ENCODE results near the gene PHLPP2.

DNA sequence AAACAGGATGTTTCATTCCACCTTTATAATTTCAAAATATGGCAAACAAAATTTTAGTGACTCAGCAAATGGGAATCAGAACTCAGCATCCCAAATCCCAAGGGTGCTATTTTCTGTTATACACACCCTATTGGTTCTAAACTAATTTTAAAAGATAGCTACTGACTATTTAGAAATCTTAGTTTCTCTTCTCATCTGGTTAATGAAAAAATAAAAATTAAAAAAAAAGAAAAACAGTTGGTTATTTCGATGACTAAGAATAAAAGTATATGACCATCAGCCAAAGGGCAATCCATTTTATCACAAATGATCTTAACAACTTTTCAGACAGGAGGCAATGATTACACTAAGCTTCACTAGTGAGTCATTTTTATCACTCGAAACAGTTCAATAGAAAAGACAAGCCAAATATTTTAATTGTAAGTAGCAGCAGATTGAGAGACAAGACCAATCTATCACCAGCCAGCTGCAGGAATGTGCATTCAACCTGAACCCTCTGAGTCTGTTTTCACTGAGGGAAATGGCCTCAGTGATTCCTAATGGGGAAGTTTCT is 15.2 kb downstream of the PHLPP2 start:
- TF ChIP-seq POLR2A (IDR thresholded peaks at IDR 0.05; ENCODE audit: low read depth, low read length), result no peak
- TF ChIP-seq SPI1 (IDR thresholded peaks at IDR 0.05; ENCODE audit: low read depth, low read length), result no peak
- TF ChIP-seq POLR2AphosphoS5 (IDR thresholded peaks at IDR 0.05; ENCODE audit: low read depth, low read length), result no peak
- TF ChIP-seq PAX5 (IDR thresholded peaks at IDR 0.05; ENCODE audit: insufficient read depth, low read length, severe bottlenecking), result no peak
- no peak for TF ChIP-seq TAF1 (IDR thresholded peaks at IDR 0.05; ENCODE audit: low read depth, low read length)

All from GM12891 (cell line).